ENCODE data around the gene DNASE1L2.
"Not testable (repeated sequence)": the region's sequence is repeated elsewhere in the genome, so short reads cannot be mapped to it uniquely, and the experiment has no call there.

DNASE1L2 gene

DNA sequence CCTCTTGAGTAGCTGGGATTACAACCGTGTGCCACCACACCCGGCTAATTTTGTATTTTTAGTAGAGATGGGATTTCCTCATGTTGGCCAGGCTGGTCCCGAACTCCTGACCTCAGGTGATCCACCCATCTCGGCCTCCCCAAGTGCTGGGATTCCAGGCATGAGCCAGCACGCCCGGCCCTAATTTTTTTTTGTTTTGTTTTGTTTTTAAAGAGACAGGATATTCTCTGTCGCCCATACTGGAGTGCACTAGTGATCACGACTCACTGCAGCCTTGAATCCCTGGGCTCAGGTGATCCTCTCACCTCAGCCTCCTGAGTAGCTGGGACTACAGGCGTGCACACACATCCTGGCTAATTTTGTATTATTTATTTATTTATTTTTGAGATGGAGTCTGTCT is 4.1 kb downstream of the DNASE1L2 start:
- not testable (repeated sequence) for DNase-seq (ENCODE audit: low read depth)

DNA sequence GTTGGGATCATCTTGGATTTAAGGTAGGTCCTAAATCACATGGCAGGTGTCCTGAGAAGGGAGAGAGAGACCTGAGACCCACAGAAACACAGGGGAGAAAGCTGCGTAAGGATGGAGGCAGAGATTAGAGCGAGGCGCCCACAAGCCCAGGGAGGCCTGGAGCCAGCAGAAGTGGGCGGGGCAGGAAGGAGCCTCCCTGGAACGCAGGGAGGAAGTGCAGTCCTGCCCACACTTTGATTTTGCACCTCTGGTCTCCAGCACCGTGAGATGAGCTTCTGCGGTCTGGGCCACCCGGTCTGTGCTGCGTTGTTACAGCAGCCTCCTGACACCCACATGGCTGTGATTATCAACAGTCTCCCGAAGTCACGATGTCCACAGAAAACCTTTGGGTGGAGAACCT is 6.4 kb downstream of the DNASE1L2 start:
- no peak for DNase-seq (ENCODE audit: low read depth)

DNA sequence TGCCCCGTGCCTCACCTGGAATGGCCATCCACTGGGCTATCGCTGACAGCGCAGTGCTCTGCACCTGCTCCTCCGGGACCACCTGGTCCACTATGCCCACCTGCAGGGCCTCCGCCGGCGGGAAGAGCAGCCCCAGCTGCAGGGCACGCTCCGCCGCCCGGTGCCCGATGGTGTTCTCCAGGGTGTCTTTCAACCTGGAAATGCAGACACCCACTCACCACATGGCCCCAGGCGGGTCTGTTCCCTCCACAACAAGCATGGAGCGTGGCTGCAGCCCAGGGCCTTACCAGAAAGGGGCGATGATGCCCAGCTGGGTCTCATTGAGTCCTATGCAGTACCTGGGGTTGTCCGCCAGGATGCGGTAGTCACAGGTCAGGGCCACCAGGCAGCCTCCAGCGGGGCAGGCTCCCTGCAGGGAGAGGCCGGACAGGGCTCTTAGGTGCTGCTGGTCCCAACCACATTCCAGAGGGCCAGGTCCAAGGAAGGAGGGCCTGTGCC is 6.8 kb downstream of the DNASE1L2 start:
- no peak for DNase-seq (ENCODE audit: low read depth)

DNA sequence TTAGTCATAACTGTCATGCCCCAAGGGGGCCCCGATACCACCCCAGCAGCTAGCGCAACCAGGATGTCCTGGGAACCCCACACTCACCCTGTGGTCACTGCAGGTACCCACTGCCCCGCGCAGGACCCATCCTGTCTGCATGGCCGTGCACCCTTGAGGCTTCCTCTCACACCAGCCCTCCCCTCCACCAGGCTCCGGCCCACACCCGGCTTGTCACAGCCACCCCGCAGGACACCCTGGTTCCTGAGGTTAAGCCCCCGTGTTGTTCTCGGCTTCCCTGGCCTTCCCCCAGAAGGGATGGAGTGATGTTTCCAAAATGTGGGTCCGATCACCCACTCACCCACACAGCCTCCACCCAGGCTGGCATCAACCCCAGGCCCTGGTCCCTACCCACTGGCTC is 7.5 kb downstream of the DNASE1L2 start:
- no peak for DNase-seq (ENCODE audit: low read depth)

DNA sequence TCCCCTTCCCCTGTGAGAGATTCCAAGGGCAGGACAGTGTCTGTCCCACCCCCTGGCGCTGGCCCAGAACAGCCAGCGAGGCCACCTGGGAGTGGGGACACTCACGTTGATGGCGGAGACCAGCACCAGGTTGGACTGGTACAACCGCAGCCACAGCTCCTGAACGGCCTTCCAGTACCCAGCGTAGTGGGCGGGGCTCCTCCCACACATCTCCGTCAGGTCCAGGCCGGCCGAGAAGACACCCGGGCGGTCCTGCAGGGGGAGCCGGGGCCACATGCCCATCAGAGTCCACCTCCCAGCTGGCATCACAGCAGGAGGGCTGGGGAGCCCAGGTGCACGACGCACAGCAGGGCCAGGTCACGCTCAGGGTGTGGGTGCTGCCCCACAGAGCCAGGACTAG is 8.1 kb downstream of the DNASE1L2 start:
- DNase-seq (ENCODE audit: low read depth): no peak

DNA sequence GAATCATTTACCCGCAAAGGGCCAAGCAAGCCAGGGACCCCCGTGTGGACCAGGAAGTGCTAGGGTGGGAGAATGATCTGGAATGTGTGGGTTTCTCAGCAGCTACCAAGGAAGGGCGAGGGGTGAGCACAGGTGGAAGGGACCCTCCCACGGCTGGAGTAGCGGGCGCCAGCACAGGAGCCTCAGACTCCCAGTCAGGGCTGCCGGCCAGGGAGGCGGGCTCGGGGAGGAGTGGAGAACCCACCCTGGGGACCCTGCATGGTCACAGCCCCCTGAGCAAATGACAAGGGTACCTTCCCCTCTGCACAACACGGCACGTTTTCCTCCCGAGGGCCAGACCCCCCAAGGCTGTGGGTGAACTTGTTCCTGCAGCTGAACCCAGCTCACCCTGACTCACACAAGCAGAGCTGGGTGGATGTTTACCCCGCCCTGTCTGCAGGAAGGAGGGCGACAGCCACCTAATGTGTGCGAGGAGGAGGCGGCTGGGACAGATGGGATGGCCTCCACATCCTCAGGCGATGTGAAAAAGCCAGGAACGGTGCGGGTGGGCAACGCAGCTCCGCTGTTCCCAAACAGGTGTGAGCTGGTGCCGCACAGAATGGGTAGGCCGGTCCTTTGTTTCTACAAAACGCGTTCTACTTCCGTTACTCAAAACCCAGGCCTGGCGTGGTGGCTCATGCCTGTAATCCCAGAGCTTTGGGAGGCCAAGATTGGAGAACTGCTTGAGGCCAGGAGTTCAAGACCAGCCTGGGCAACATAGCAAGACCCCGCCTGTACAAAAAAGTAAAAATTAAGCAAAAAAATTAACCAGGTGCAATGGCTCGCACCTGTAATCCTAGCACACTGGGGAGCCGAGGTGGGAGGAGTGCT is 8.9 kb downstream of the DNASE1L2 start:
- no peak for DNase-seq (ENCODE audit: low read depth)

DNA sequence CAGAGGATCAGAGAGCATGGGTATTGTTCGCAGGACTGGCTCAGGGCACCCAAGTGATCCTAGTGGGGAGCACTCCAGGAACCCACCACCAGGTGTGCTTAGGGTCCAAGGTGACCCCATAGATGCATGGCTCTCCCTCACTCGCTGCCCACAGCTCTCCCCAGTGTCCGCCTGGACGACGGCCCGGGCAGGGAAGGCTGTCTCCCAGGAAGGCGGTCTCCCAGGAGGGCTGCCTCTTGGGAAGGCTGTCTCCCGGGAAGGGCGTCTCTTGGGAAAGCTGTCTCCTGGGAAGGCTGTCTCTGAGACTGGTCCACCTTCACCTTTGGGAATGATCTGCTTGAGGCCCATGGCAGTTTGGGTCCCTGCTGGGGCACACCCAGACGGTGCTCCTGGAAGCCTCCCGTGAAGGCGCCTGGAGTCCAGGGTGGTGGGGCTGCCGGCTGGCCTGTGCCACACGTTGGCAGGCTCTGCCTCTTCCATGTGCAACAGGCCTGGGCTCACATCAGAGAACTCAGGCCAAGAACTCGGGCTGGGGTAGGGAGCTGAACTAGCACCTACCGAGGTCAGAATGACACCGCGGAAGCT is 10.1 kb downstream of the DNASE1L2 start:
- no peak for DNase-seq (ENCODE audit: low read depth)

DNA sequence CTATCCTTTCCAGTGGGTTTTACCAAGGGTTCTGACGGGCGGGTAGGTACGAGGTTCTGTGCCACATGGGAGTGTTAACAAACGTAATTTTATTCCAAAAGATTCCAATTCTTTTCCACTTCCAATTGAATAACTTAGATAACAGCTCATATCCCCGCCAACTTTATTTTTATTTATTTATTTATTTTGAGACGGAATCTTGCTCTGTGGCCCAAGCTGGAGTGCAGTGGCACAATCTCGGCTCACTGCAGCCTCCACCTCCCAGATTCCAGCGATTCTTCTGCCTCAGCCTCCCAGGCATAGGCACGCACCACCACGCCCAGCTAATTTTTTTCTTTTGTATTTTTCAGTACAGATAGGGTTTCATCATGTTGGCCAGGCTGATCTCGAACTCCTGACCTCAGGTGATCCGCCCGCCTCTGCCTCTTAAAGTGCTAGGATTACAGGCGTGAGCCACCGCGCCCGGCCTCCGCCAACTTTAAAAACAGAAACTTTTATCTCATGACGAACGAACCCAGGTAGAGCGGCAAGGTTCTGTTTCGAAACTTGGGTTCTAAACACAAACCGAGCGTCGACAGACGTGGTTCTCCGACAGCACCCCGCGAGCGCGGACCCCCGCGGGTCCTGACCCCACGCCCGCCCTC is 14.5 kb downstream of the DNASE1L2 start:
- DNase-seq (ENCODE audit: low read depth): peak; percentile 22

DNA sequence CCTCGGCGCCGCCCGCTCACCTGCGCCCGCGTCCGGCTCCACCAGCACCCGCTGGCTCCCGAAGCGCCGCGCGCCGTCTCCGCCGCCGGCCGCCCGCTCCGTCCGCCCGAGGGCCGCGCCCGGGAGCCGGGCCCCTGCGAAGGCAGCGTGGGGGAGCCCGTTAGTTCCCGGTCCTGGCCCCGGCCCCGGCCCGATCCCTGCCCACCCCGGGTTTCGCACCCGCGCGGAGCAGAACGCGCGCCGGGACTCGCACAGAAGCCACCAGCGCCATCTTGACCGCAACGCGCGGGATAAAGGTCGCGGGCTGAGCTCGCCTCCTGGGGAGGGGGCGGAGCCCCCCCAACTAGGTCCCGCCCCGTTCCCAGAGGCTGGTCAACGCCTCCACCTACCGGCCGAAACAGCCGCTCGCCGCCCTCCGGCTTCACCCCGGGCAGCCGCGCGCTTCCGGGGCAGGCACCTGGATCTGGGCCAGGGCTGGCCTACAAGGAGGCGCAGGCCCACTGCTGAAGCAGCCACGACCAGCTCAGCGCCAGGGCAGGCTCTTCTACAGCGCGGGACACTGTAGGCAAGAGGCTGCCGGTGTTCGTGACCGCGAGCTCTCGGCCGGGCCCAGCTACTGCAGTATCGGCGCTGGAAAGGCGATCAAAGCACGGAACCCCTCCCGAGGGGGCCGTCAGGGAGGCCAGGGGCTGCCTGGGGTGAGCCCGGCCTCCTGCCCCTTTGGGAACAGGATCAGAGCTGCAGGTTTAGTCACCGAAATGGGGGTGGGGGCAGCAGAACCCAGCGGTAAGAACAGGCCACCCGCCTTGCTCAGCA is 15.3 kb downstream of the DNASE1L2 start, which contains the start of gene ECI1:
Gene ECI1 (minus strand): TSS at position 292 of the 816 bp plus-strand sequence. CDS start 21 bp downstream, at position 271.
- DNase-seq (ENCODE audit: low read depth): peak; percentile 79

DNA sequence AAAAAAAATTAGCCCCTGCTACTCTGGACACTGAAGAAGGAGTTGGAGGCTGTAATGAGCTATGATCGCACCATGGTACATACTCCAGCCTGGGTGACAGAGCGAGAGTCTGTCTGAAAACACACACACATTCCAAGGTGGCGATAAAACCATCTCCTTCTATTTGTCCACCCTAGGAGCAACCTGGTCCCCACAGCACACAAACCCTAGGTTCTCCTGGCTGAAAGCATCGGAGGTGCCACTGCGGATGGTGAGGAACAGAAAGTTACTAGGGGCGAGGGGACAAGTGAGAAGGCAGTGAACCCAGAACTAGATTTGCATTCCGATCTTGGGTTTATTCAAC is 16.5 kb downstream of the DNASE1L2 start:
- no peak for DNase-seq (ENCODE audit: low read depth)

DNA sequence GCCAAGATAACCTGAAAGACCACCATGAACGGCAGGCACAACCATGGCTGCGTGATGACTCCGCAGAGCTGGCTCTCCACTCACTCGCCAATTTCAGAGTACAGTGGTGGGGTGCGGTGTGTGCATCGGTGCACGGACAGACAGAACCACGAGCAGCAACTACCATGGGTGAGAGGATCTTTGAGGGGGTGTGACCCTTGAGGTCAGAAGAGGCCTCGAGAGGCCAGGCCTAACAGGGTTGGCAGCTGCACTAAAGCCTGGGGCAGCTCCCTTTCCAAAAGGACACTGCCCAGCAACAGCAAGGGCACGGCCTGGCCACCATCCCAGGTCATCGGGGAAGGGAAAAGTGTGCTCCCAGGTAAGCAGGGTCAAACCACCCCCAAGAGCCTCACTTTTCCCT is 17.0 kb downstream of the DNASE1L2 start:
- DNase-seq (ENCODE audit: low read depth): no peak

DNA sequence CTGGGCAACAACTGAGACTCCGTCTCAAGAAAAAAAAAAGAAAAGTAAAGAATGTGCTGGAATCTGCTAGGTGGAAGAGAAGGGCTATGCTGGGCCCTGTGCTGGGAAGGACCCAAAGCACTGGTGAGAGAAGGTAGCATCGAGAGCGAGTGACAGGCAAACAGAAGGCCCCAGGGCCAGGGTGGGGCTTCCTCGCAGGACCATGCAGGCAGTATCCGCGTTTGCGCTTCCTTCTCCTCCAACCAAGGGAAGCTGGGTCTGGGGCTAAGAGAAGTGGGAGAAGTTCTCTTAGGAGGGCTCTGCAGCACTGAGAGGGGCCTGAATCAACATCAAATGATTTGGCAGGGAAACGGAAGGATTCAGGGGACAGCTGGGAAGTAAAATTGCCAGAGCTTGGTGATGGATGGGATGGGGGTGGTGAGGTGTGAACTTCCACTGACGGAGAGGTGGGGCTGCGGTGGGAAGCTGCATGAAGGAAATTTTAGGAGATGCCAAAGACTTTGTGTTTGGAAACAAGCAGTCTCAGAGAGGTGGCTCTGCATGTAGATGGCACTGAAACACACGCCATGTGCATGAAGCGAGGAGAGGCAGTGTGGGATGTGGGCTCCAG is 20.4 kb downstream of the DNASE1L2 start:
- no peak for DNase-seq (ENCODE audit: low read depth)

DNA sequence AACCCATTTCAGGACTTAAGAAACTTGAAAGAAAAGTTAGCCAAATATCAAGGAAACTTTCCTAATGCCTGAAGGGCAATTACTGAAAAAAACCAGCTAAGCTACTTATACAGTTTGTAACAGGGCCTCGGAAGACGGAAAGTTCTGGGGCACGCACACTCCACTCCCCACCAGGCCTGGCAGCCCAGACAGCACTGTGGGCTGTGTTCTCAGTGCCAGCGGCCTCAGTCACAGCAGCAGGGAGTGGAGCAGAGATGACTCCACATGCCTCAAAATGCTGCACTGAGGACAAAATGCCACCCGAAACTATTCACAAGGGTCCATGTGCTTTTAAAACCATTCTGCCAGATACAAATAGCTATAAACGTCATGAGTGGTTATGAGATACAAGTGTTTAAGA is 21.5 kb downstream of the DNASE1L2 start:
- no peak for DNase-seq (ENCODE audit: low read depth)

DNA sequence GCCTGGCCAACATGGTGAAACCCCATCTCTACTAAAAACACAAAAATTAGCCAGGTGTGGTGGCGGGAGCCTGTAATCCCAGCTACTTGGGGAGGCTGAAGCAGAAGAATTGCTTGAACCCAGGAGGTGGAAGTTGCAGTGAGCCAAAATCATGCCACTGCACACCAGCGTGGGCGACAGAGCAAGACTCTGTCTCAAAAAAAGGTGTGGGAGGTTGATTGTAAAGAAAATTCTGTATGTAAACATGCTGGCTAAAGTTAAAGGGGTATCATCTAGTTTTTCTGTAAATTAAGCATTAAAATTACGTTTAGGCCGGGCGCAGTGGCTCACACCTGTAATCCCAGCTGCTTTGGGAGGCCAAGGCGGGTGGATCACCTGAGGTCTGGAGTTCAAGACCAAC is 22.3 kb downstream of the DNASE1L2 start:
- DNase-seq (ENCODE audit: low read depth): not testable (repeated sequence)

DNA sequence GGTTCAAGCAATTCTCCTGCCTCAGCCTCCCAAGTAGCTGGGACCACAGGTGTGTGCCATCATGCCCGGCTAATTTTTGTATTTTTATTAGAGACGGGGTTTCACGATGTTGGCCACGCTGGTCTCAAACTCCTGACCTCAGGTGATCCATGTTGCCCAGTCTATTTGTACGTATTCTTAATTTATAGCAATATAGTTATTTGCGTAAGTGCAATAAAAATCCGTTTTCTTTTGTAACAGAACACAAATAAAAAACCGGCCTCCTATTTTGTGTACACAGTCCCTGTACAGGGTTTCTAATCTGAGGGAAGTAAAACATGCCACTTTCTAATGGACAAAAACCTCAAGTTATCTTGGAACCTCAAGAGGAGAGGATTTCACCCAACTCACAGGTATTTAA is 24.0 kb downstream of the DNASE1L2 start:
- no peak for DNase-seq (ENCODE audit: low read depth)

DNA sequence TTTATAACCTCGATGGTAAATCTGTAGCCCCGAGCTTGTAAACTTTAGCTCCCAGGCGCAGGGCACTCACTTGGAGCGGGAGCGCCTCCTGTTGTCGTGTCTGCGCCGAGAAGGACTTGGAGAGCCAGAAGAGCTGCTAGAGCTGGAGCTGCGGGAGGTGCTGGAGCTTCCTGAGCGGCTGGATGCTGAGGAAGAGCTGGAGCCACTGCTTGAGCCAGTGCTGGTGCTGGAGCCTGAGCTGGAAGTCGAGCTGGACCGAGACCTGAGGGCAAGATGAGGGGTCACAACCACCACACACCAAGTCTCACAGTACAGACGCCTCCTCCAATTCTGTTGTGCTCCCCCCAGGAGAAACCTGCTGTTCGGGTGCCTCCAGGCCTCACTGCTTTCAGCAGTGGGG is 26.8 kb downstream of the DNASE1L2 start:
- DNase-seq (ENCODE audit: low read depth): not testable (repeated sequence)

DNA sequence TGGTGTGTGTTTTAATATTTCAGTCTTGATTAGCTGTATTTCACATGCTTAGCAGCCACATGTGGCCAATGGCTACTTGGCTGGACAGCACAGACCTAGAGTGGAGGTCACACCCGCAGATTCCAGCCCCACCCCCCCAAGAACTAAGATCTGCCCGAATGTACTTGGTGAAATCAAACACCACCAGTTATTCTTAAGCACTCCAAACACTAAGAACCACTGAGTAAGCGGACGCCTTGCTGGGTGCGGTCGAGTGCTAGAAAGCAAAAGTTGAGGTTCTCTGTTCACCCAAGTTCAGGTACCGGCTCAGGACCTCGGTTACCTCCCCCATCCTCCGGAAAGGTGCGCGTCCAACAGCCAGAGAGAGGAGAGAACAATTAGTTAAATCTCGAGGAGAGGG is 30.6 kb downstream of the DNASE1L2 start:
- not testable (repeated sequence) for DNase-seq (ENCODE audit: low read depth)

DNA sequence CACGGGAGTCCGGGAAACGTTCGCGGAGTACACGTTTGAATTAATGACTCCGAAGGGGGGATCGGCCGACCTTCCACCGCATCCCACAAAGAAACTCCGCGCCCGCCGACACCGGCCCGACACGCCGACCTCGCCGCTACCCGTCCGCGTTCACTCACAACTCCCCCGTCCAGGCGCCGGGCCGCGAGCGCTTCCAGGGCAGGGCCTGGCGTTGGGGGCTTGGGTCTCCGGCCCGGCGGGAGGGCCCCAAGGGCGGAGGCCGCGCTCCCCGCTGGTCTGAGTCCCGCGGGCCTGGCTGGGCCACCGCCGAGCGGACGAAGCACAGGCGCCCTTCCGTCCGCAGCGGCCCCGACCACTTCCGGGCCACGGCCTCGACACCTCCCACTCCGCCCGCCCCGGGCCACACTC is 31.3 kb downstream of the DNASE1L2 start:
- not testable (repeated sequence) for DNase-seq (ENCODE audit: low read depth)

DNA sequence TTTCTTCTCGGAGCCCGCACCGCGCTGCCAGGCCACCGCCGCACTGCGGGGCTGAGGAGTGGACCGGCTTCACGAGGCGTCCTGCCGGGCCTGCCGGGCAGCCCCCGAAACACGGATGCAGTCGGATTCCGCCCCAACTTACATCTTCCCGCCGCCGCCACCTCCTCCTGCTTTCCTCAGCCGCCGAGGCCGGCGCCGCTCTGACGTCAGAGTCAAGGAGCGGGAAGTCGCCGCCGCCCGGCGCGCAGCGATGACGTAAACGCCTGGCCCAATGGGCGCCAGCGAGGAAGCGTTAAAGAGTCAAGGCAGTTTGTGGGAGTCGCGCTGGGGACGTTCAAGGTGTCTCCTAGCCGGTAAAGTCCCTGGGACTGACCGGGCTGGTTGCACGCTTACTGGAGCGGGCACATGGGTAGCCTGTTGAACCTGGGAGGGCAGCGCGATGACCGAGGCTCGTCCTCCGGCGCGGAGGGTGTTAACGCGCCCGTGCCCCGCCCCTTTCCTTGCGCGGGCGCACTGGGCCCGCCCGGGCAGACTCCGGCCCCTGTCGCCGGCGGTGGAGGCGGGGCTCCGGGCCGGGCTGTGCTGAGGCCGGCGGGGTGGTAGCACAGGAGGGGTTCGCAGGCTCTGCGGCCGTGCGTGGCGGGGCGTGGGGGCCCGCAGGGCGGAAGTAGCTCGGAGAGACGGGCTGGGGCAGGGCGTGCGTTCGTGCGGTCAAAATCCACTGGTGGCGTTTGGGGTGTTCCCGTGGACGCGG is 31.8 kb downstream of the DNASE1L2 start, which contains the start of gene RNPS1:
Gene RNPS1 (minus strand): TSS at position 214 of the 754 bp plus-strand sequence. CDS start 3,483 bp downstream, outside the sequence.
- DNase-seq (ENCODE audit: low read depth): peak; percentile 96

DNA sequence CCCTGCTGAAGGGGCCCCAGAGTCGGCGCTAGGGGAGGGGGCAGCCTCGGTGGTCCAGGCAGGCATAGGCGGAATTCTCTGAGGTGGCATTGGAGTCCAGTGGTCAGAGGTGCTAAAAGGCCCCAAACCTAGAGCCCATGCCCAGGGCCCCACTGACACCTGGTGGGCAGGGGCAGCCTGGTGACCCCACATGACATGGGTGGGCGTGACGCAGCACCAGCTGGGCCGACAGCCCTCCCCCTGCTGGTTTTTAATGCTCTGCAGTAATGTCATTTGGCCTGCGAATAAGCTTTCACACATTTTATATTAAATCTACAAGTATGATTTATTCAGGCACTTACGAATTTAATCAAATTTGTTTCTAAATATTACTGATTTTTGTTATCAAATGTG is 33.8 kb downstream of the DNASE1L2 start:
- DNase-seq (ENCODE audit: low read depth): no peak

All from stimulated activated CD8-positive, alpha-beta memory T cell treated with anti-CD3 and anti-CD28 coated beads, Interleukin-4, amount 100 ng/mL, for 24 hours (primary cell).